ENCODE data around the gene ADAM19.

GRCh38 chr5:157479612-157480510, 95.7 kb downstream of the ADAM19 start:
- TF ChIP-seq POLR2A (IDR thresholded peaks at IDR 0.05; ENCODE audit: low read depth, low read length) (no peak), MXI1 (IDR thresholded peaks at IDR 0.05; ENCODE audit: borderline replicate concordance, low read depth, low read length) (no peak), USF2 (IDR thresholded peaks at IDR 0.05; ENCODE audit: low read depth, low read length) (no peak), CTCF (conservative IDR thresholded peaks at IDR 0.05; ENCODE audit: low read depth, low read length) (no peak), SMC3 (IDR thresholded peaks at IDR 0.05; ENCODE audit: low read depth, low read length) (no peak)
